Liver (tissue), 9 donors: ENCODE data around the gene PSMD4. TPM values are rescaled to one million over a fixed set of nuclear protein-coding genes. Genes with fewer than 3 reads are reported as not detected.

ENCODE experiments used
- DNase-seq: peaks from one replicate; pipeline ENCODE4 v3.0.0-alpha.2; 2017; ENCODE audit warnings: low spot score
- H3K27ac ChIP-seq, 2 donors: one replicate each; pipeline ENCODE4 v1.7.0; 2013; ENCODE audit warnings: inconsistent platforms in 2 of 2, low read length in 2 of 2, control low read depth in 1 of 2, low read depth in 1 of 2, mild to moderate bottlenecking in 1 of 2
- H3K27me3 ChIP-seq, 4 donors: one replicate each; pipeline versions ENCODE4 v1.6.1 to v1.7.0; 2013; ENCODE audit warnings: low read length in 3 of 4, inconsistent platforms in 1 of 4, mild to moderate bottlenecking in 1 of 4, moderate library complexity in 1 of 4; ENCODE audit not compliant: control insufficient read depth in 4 of 4, insufficient read depth in 4 of 4
- H3K36me3 ChIP-seq, 4 donors: one replicate each; pipeline versions ENCODE4 v1.6.1 to v1.7.0; 2013; ENCODE audit warnings: low read length in 3 of 4, mild to moderate bottlenecking in 3 of 4, low read depth in 1 of 4, moderate library complexity in 1 of 4; ENCODE audit not compliant: control insufficient read depth in 4 of 4, insufficient read depth in 3 of 4
- H3K4me1 ChIP-seq, 4 donors: one replicate each; pipeline versions ENCODE4 v1.6.1 to v1.7.0; 2013; ENCODE audit warnings: low read length in 3 of 4, mild to moderate bottlenecking in 3 of 4, moderate library complexity in 1 of 4; ENCODE audit not compliant: control insufficient read depth in 4 of 4, insufficient read depth in 4 of 4
- H3K4me3 ChIP-seq, 3 donors: one replicate each; pipeline versions ENCODE4 v1.6.1 to v1.7.0; 2013; ENCODE audit warnings: low read length in 3 of 3, control low read depth in 1 of 3, low read depth in 1 of 3, mild to moderate bottlenecking in 1 of 3
- H3K9ac ChIP-seq, 2 donors: one replicate each; pipeline ENCODE4 v1.7.0; 2013; ENCODE audit warnings: low read length in 2 of 2, mild to moderate bottlenecking in 2 of 2, moderate library complexity in 2 of 2, control low read depth in 1 of 2, low read depth in 1 of 2
- H3K9me3 ChIP-seq, 4 donors: one replicate each; pipeline versions ENCODE4 v1.6.1 to v1.7.0; 2013; ENCODE audit warnings: low read length in 3 of 4; ENCODE audit not compliant: control insufficient read depth in 4 of 4
- ATF3 ChIP-seq: IDR thresholded peaks from 2 replicates; pipeline ENCODE4 v1.6.1; 2016; ENCODE audit warnings: antibody characterized with exemption
- EGR1 ChIP-seq, 2 donors: IDR thresholded peaks; 2 replicates each; pipeline ENCODE4 v1.6.1; 2016 to 2018; ENCODE audit warnings: antibody characterized with exemption in 2 of 2, low read depth in 2 of 2
- FOXA2 ChIP-seq: IDR thresholded peaks from 2 replicates; pipeline ENCODE4 v1.6.1; 2016; ENCODE audit warnings: antibody characterized with exemption
- HNF4A ChIP-seq, 2 donors: conservative IDR thresholded peaks; 2 replicates each; pipeline ENCODE4 v1.6.1; 2016; ENCODE audit warnings: antibody characterized with exemption in 2 of 2, mild to moderate bottlenecking in 2 of 2
- HNF4G ChIP-seq: IDR thresholded peaks from 2 replicates; pipeline ENCODE4 v1.6.1; 2016; ENCODE audit warnings: antibody characterized with exemption
- JUND ChIP-seq, 2 donors: IDR thresholded peaks; 2 replicates each; pipeline ENCODE4 v1.6.1; 2016; ENCODE audit warnings: antibody characterized with exemption in 2 of 2
- MAX ChIP-seq: IDR thresholded peaks from 2 replicates; pipeline ENCODE4 v1.6.1; 2016; ENCODE audit warnings: antibody characterized with exemption
- NR2F2 ChIP-seq: IDR thresholded peaks from 2 replicates; pipeline ENCODE4 v1.6.1; 2016; ENCODE audit warnings: antibody characterized with exemption
- RAD21 ChIP-seq, 2 donors: IDR thresholded peaks; 2 replicates each; pipeline ENCODE4 v1.6.1; 2016; ENCODE audit warnings: antibody characterized with exemption in 2 of 2, mild to moderate bottlenecking in 2 of 2
- REST ChIP-seq: IDR thresholded peaks from 2 replicates; pipeline ENCODE4 v1.6.1; 2016; ENCODE audit warnings: antibody characterized with exemption, mild to moderate bottlenecking
- RXRA ChIP-seq, 2 donors: IDR thresholded peaks; 2 replicates each; pipeline ENCODE4 v1.6.1; 2017 to 2018; ENCODE audit warnings: antibody characterized with exemption in 2 of 2, mild to moderate bottlenecking in 1 of 2
- TAF1 ChIP-seq: conservative IDR thresholded peaks from 2 replicates; pipeline ENCODE4 v1.6.1; 2016; ENCODE audit warnings: antibody characterized with exemption, mild to moderate bottlenecking
- YY1 ChIP-seq: IDR thresholded peaks from 2 replicates; pipeline ENCODE4 v1.6.1; 2016; ENCODE audit warnings: antibody characterized with exemption, mild to moderate bottlenecking
- ZBTB33 ChIP-seq: IDR thresholded peaks from 2 replicates; pipeline ENCODE4 v1.6.1; 2016; ENCODE audit warnings: antibody characterized with exemption
- whole genome bisulfite sequencing: extraction: QIAGEN DNeasy Blood & Tissue Kit; methylation state at CpG from one replicate; pipeline ENCODE4 v1.1.7; 2013; 5-methylcytosine and 5-hydroxymethylcytosine counted together
- polyA plus RNA-seq, 2 donors: library from polyadenylated mRNA; stranded (reverse) in 1 of 2; unstranded in 1 of 2; fragments of 200-250 nt in 1 of 2; fragments of >200 nt in 1 of 2; fragmentation: Nextera tagmentation in 1 of 2; extraction: Ambion mirVana in 1 of 2; gene quantifications; one replicate each; pipeline versions ENCODE4 v1.2.1 to v1.2.3, GENCODE V29; 2013 to 2015
- total RNA-seq, 2 donors: library from RNA; depleted of rRNA; stranded (reverse); fragments of >200 nt; gene quantifications; one replicate each; pipeline ENCODE4 v1.2.3, GENCODE V29; 2014
- donor health status: healthy.
- donor health status: healthy.
- donor health status: healthy.
- donor health status: healthy.
- donor health status: healthy.

PSMD4 gene
- total and polyA plus RNA-seq, 4 donors, result 77.7 to 108 (median 87.0) TPM

GRCh38 chr1:151210830-151211229, 43.7 kb upstream of the PSMD4 start:
- no peak overlapping the region for H3K9ac ChIP-seq
- TF ChIP-seq TAF1, result no peak
- TF ChIP-seq MAX, result no peak
- TF ChIP-seq YY1, result no peak
- TF ChIP-seq RAD21 (IDR thresholded peaks at IDR 0.05), result no peak
- no peak for TF ChIP-seq RXRA (IDR thresholded peaks at IDR 0.05)
- no peak for TF ChIP-seq HNF4A (conservative IDR thresholded peaks at IDR 0.05)
- TF ChIP-seq FOXA2, result no peak
- TF ChIP-seq REST, result no peak
- TF ChIP-seq HNF4G, result no peak
- no peak for TF ChIP-seq ZBTB33
- TF ChIP-seq NR2F2, result no peak
- no peak for TF ChIP-seq EGR1 (IDR thresholded peaks at IDR 0.05; ENCODE audit: low read depth in 2 of 2)
- no peak for TF ChIP-seq JUND (IDR thresholded peaks at IDR 0.05)
- no peak for DNase-seq
- no peaks in the 10 kb centered on the region for H3K9me3 ChIP-seq
- no peak overlapping the region for H3K27ac ChIP-seq
- no peak overlapping the region for H3K4me3 ChIP-seq
- H3K36me3 ChIP-seq, result peaks cover 7 to 12% (median 11%) of the 10 kb centered on the region in 4 donors
- no peaks in the 10 kb centered on the region for H3K4me1 ChIP-seq
- 88% methylated on average over 1 of the region's 1 CpG for WGBS
- H3K27me3 ChIP-seq, result no peaks in the 10 kb centered on the region

GRCh38 chr1:151211972-151212705, 42.4 kb upstream of the PSMD4 start:
- no peaks in the 10 kb centered on the region for H3K4me1 ChIP-seq
- no peak for DNase-seq
- WGBS, result 90% methylated on average over 15 of the region's 15 CpGs

More at GRCh38 chr1:151211972-151212705, 42.4 kb upstream of the PSMD4 start:
- Histone ChIP-seq H3K27ac (no peak overlapping the region), H3K27me3 (no peaks in the 10 kb centered on the region), H3K9ac (no peak overlapping the region), H3K9me3 (no peaks in the 10 kb centered on the region), H3K36me3 (peaks cover 5 to 11% (median 7%) of the 10 kb centered on the region in 4 donors), H3K4me3 (no peak overlapping the region)
- no peak for TF ChIP-seq ATF3
- no peak for TF ChIP-seq HNF4G
